Measurements from ENCODE around the gene DEUP1.

DEUP1 gene

DNA sequence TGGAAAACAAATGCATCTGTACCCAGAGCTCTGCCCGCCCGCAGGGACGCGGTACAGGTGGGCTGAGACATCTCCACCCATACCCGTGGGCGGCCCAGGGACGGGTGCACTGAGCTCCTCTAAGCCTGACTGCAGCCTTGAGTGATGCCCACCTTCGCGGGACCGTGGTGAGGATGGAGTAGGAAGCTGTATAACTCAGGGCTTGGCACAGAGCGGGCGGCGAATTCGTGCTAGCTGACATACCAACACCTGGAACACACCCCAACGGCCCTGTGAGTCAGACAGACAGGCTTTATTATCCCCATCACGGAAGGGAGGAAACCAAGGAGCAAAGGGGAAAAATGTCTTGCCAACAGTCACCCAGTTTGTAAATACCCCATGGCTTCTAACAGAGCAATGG lies 150.7 kb downstream of the DEUP1 start:
- ATAC-seq, result no peak
- TF ChIP-seq SNAI2 (CRISPR knock-in tag; IDR thresholded peaks at IDR 0.05) (no peak), ZNF70 (CRISPR knock-in tag; IDR thresholded peaks at IDR 0.05) (no peak), TOX (CRISPR knock-in tag; IDR thresholded peaks at IDR 0.05; ENCODE audit: borderline replicate concordance) (no peak), BACH2 (CRISPR knock-in tag; IDR thresholded peaks at IDR 0.05; ENCODE audit: borderline replicate concordance) (no peak), ZFP3 (CRISPR knock-in tag; IDR thresholded peaks at IDR 0.05) (no peak), TCF4 (CRISPR knock-in tag; IDR thresholded peaks at IDR 0.05; ENCODE audit: borderline replicate concordance) (no peak), OSR1 (CRISPR knock-in tag; IDR thresholded peaks at IDR 0.05) (no peak), ESRRG (CRISPR knock-in tag; IDR thresholded peaks at IDR 0.05) (no peak), CSDC2 (CRISPR knock-in tag; IDR thresholded peaks at IDR 0.05) (no peak), ZNF565 (CRISPR knock-in tag; conservative IDR thresholded peaks at IDR 0.05; ENCODE audit: low read depth) (no peak), GLIS3 (CRISPR knock-in tag; IDR thresholded peaks at IDR 0.05) (no peak), ISL1 (CRISPR knock-in tag; IDR thresholded peaks at IDR 0.05) (no peak), ZFP30 (CRISPR knock-in tag; IDR thresholded peaks at IDR 0.05) (no peak), ZC3H10 (CRISPR knock-in tag; IDR thresholded peaks at IDR 0.05) (no peak), RARB (CRISPR knock-in tag; IDR thresholded peaks at IDR 0.05) (no peak), ARNTL (CRISPR knock-in tag; IDR thresholded peaks at IDR 0.05; ENCODE audit: borderline replicate concordance, low read depth) (no peak)
- TF ChIP-seq, protein P1, sequence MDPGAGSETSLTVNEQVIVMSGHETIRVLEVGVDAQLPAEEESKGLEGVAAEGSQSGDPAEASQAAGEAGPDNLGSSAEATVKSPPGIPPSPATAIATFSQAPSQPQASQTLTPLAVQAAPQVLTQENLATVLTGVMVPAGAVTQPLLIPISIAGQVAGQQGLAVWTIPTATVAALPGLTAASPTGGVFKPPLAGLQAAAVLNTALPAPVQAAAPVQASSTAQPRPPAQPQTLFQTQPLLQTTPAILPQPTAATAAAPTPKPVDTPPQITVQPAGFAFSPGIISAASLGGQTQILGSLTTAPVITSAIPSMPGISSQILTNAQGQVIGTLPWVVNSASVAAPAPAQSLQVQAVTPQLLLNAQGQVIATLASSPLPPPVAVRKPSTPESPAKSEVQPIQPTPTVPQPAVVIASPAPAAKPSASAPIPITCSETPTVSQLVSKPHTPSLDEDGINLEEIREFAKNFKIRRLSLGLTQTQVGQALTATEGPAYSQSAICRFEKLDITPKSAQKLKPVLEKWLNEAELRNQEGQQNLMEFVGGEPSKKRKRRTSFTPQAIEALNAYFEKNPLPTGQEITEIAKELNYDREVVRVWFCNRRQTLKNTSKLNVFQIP (CRISPR knock-in tag; IDR thresholded peaks at IDR 0.05; ENCODE audit: borderline replicate concordance, low read depth), result no peak
- TF ChIP-seq, protein P2, sequence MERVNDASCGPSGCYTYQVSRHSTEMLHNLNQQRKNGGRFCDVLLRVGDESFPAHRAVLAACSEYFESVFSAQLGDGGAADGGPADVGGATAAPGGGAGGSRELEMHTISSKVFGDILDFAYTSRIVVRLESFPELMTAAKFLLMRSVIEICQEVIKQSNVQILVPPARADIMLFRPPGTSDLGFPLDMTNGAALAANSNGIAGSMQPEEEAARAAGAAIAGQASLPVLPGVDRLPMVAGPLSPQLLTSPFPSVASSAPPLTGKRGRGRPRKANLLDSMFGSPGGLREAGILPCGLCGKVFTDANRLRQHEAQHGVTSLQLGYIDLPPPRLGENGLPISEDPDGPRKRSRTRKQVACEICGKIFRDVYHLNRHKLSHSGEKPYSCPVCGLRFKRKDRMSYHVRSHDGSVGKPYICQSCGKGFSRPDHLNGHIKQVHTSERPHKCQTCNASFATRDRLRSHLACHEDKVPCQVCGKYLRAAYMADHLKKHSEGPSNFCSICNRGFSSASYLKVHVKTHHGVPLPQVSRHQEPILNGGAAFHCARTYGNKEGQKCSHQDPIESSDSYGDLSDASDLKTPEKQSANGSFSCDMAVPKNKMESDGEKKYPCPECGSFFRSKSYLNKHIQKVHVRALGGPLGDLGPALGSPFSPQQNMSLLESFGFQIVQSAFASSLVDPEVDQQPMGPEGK (CRISPR knock-in tag; IDR thresholded peaks at IDR 0.05; ENCODE audit: borderline replicate concordance), result no peak
- TF ChIP-seq, protein P3, sequence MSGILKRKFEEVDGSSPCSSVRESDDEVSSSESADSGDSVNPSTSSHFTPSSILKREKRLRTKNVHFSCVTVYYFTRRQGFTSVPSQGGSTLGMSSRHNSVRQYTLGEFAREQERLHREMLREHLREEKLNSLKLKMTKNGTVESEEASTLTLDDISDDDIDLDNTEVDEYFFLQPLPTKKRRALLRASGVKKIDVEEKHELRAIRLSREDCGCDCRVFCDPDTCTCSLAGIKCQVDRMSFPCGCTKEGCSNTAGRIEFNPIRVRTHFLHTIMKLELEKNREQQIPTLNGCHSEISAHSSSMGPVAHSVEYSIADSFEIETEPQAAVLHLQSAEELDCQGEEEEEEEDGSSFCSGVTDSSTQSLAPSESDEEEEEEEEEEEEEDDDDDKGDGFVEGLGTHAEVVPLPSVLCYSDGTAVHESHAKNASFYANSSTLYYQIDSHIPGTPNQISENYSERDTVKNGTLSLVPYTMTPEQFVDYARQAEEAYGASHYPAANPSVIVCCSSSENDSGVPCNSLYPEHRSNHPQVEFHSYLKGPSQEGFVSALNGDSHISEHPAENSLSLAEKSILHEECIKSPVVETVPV (CRISPR knock-in tag; IDR thresholded peaks at IDR 0.05), result no peak

DNA sequence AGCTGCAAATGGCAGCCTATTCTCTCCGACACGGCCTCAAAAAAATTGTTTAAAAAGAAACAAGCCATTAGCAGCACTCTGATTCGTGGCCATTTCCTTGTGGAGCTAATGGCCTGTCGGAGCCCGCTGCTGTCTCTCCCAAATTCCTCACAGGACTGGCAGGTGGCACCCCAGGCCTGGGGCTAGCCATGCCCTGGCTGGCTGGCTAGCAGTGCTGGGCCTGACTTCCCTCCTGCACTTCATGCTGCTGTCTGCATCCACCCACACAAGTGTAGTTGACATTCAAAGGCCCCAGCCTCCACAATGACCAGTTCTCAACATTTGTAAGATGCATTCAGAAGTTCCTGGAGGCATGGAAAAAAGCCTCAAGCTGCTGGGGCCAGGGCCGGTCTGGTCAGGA lies 151.2 kb downstream of the DEUP1 start:
- no peak for ATAC-seq
- TF ChIP-seq, protein P2 (CRISPR knock-in tag; IDR thresholded peaks at IDR 0.05; ENCODE audit: borderline replicate concordance), result no peak
- no peak for TF ChIP-seq ZFP3 (CRISPR knock-in tag; IDR thresholded peaks at IDR 0.05)
- TF ChIP-seq ZC3H10 (CRISPR knock-in tag; IDR thresholded peaks at IDR 0.05), result no peak
- TF ChIP-seq ZFP30 (CRISPR knock-in tag; IDR thresholded peaks at IDR 0.05), result no peak
- TF ChIP-seq ZNF565 (CRISPR knock-in tag; conservative IDR thresholded peaks at IDR 0.05; ENCODE audit: low read depth), result no peak
- TF ChIP-seq CSDC2 (CRISPR knock-in tag; IDR thresholded peaks at IDR 0.05), result no peak
- TF ChIP-seq, protein P4, sequence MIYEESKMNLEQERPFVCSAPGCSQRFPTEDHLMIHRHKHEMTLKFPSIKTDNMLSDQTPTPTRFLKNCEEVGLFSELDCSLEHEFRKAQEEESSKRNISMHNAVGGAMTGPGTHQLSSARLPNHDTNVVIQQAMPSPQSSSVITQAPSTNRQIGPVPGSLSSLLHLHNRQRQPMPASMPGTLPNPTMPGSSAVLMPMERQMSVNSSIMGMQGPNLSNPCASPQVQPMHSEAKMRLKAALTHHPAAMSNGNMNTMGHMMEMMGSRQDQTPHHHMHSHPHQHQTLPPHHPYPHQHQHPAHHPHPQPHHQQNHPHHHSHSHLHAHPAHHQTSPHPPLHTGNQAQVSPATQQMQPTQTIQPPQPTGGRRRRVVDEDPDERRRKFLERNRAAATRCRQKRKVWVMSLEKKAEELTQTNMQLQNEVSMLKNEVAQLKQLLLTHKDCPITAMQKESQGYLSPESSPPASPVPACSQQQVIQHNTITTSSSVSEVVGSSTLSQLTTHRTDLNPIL (CRISPR knock-in tag; IDR thresholded peaks at IDR 0.05; ENCODE audit: low read depth), result no peak
- no peak for TF ChIP-seq RARB (CRISPR knock-in tag; IDR thresholded peaks at IDR 0.05)
- TF ChIP-seq, protein P5, sequence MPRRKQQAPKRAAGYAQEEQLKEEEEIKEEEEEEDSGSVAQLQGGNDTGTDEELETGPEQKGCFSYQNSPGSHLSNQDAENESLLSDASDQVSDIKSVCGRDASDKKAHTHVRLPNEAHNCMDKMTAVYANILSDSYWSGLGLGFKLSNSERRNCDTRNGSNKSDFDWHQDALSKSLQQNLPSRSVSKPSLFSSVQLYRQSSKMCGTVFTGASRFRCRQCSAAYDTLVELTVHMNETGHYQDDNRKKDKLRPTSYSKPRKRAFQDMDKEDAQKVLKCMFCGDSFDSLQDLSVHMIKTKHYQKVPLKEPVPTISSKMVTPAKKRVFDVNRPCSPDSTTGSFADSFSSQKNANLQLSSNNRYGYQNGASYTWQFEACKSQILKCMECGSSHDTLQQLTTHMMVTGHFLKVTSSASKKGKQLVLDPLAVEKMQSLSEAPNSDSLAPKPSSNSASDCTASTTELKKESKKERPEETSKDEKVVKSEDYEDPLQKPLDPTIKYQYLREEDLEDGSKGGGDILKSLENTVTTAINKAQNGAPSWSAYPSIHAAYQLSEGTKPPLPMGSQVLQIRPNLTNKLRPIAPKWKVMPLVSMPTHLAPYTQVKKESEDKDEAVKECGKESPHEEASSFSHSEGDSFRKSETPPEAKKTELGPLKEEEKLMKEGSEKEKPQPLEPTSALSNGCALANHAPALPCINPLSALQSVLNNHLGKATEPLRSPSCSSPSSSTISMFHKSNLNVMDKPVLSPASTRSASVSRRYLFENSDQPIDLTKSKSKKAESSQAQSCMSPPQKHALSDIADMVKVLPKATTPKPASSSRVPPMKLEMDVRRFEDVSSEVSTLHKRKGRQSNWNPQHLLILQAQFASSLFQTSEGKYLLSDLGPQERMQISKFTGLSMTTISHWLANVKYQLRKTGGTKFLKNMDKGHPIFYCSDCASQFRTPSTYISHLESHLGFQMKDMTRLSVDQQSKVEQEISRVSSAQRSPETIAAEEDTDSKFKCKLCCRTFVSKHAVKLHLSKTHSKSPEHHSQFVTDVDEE (CRISPR knock-in tag; IDR thresholded peaks at IDR 0.05), result no peak
- TF ChIP-seq, protein P3 (CRISPR knock-in tag; IDR thresholded peaks at IDR 0.05), result no peak
- TF ChIP-seq ZNF70 (CRISPR knock-in tag; IDR thresholded peaks at IDR 0.05), result no peak
- no peak for TF ChIP-seq TCF4 (CRISPR knock-in tag; IDR thresholded peaks at IDR 0.05; ENCODE audit: borderline replicate concordance)
- TF ChIP-seq ISL1 (CRISPR knock-in tag; IDR thresholded peaks at IDR 0.05), result no peak
- TF ChIP-seq, protein P1 (CRISPR knock-in tag; IDR thresholded peaks at IDR 0.05; ENCODE audit: borderline replicate concordance, low read depth), result no peak
- no peak for TF ChIP-seq ZNF8 (CRISPR knock-in tag; IDR thresholded peaks at IDR 0.05)
- no peak for TF ChIP-seq SNAI2 (CRISPR knock-in tag; IDR thresholded peaks at IDR 0.05)
- TF ChIP-seq GLIS3 (CRISPR knock-in tag; IDR thresholded peaks at IDR 0.05), result no peak
- TF ChIP-seq ESRRG (CRISPR knock-in tag; IDR thresholded peaks at IDR 0.05), result no peak
- TF ChIP-seq OSR1 (CRISPR knock-in tag; IDR thresholded peaks at IDR 0.05), result no peak
- no peak for TF ChIP-seq TOX (CRISPR knock-in tag; IDR thresholded peaks at IDR 0.05; ENCODE audit: borderline replicate concordance)
